Activated gamma-delta T cell treated with Interleukin-2 at 50 U/mL for 16 hours (primary cell): ENCODE results near the gene NCEH1.

ENCODE experiments used
- DNase-seq: peaks from one replicate; pipeline ENCODE4 v3.0.0-alpha.2; 2020

The NCEH1 gene

GRCh38 chr3:172643506-172644179 is 67.2 kb downstream of the NCEH1 start:
- no peak for DNase-seq

DNA sequence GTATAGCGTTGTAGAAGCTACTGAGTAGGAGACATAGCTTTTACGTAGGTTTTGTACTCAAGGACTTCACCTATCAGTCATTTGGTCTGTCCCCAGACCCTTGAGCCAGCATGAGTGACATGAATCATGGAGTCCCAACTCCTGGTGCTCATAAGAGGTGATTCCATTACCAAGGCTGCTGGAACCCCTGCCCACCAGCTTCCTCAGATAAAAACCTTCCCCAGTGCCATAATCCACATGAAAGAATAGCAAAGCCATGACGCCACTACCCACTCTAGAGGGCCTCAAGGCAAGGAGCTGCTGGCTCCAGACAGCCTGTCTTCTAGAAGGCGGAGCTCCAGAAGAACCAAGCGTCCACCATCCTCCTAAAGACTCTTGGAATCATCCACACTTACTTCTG is 69.6 kb downstream of the NCEH1 start:
- no peak for DNase-seq

GRCh38 chr3:172640751-172641150 is 70.1 kb downstream of the NCEH1 start:
- DNase-seq = no peak

DNA sequence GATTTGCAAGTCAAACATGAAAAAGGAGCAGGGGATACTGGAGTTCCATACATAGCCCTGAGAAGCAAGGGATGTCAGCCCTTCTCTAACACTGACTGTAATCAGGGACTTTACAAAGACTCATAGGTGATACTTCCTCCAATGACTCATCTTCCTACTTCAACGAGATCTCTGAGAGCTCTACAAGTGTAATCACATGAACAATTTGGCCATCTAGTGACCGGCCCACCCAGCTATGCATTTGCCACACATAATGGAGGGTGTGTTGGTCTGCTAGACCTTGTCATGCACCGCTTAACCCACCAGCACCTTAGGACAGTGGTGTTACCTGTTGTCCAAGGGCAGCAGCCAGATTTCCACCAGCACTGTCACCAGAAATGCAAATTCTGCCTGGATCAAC is 75.3 kb downstream of the NCEH1 start:
- DNase-seq = no peak

DNA sequence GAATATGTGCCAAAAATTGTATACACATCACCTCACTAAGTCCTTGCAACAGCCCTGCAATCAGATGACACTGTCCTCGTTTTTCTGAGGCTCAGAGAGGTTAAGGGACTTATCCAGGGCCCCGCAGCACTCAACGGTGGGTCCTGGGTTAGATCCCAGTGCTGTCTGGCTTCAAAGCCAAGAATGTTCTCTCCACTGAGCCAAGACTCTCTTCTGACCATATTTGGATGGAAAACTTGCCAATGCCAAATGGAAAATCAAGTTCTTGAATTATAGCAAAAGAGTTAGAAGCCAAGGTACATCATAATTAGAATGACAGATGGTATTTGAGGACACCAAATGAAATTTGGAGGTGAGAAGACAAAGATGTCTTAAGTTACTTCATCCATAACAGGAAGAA is 75.9 kb downstream of the NCEH1 start:
- no peak for DNase-seq

- no peak for DNase-seq
Observed at GRCh38 chr3:172630316-172630715, 80.6 kb downstream of the NCEH1 start.

GRCh38 chr3:172629470-172629869 is 81.4 kb downstream of the NCEH1 start:
- DNase-seq = no peak

DNA sequence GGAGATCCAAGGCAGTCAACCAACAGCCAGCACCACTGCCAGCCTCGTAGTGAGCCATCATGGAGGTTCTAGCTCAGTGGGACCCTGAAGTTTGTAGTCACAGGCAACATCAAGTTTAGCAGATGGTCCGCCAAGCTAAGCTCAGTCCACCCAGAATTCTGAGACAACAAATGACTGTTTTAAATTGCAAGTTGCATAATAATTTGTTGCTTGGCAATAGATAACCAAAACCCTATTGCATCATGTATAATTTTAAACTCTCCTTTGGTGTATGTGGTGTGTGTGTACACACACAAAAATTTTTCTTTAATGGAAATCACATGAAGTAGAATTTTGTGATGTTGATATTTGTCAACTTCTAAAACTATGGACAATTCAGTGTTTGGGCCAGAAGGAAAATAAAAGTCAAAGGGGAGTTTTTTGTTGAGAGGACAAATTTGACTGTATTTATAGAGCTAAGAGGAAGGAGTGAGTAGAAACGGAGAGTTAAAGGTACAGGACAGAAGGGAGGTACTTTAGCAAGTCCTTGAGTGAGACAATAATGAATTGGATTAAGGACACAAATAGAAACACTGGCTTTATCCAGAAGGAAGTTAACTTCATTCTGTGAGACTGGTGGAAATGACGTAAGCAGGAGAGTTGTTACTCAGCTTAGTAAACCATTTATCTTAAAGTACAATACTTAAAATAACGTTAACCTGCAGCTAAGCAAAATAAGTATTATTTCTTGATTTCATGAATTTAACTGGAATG is 83.6 kb downstream of the NCEH1 start:
- DNase-seq = no peak

- DNase-seq = no peak
Observed at GRCh38 chr3:172626021-172626640, 84.7 kb downstream of the NCEH1 start.

DNA sequence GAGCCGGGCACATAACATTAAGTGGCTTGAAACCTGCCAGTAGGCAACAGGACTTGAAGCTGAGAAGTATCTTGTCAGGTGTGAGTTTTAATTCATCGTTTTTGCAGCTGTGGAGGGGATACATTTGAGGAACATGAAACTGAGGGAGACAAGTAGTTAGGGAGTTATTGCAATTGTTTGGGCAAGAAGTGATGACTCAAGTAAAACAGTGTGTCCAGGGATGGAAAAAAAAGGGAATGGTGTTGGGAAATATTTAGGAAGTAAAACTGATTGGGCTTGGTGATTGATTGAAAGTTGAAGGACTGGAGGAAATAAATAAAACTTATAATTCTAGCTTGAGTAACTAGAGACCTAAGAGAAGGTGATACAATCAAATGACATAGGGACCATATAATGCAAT is 85.5 kb downstream of the NCEH1 start:
- DNase-seq = no peak

DNA sequence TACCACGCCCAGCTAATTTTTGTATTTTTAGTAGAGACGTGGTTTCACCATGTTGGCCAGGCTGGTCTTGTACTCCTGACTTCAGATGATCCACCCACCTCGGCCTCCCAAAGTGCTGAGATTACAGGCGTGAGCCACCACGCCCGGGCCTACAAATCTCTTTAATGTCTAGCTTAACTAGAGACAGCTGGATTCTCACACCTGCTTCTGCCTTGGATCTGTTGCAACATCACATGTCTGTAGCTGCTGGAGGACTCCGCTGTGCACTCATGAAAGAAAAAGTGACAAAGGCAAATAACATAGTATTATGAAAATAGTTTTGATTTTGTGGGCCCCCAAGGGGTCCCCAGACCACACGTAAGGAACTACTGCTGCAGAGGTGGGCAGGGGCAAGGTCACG is 85.9 kb downstream of the NCEH1 start:
- DNase-seq = no peak

GRCh38 chr3:172622916-172623700 is 87.8 kb downstream of the NCEH1 start:
- DNase-seq = peak; percentile 39

DNA sequence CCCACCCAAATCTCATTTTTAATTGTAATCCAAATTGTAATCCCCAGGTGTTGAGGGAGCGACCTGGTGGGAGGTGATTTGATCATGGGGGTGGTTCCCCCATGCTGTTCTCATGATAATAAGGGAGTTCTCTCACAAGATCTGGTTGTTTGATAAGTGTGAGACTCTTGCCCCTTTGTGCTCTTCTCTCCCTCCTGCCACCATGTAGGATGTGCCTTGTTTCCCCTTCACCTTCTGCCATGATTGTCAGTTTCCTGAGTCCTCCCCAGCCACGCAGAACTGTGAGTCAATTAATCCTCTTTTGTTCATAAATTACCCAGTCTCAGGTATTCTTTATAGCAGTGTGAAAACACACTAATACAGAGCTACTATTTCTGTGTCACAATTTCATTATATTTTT is 88.7 kb downstream of the NCEH1 start:
- DNase-seq = no peak

GRCh38 chr3:172617976-172618375 is 92.9 kb downstream of the NCEH1 start:
- DNase-seq = no peak

GRCh38 chr3:172617013-172617706 is 93.7 kb downstream of the NCEH1 start:
- DNase-seq = no peak

DNA sequence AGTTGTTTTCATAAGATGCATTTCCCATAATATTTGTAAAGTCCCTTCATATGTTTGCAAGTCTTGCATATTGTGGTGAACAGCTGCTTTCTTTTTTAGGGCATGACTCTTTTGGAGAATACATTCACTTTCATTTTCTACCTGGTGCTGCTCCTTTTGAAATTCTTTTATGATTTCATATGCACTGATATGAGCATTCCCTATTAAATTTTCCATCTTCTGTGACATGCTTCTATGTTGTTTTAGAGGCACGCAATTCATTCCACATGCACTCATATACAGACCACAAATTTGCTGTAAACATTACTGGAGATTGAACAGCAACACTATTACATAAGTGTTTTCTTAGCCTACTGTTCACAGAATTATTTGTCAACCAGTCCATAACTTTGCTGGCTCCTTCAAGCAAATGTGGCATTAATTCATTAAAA is 94.8 kb downstream of the NCEH1 start:
- DNase-seq = no peak

DNA sequence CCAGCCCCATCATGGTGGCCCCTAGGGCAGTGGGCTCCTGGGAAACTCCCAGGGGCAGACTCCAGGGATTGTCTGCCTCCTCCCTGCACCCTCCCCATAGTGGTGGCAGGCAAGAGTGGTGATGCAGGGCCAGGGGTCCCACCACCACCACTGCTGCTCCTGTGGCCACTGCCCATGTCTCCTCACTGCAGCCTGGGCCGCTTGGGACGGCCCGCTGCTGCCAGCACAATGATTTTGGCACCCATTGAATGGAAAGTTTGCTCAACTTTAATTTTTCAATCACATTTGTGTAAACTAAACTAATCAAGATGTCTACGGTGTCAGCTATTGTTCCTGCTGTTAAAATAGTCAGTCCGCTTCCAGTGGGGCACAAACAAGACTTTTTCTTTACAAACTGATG is 95.6 kb downstream of the NCEH1 start:
- DNase-seq = no peak

GRCh38 chr3:172614340-172615274 is 96.3 kb downstream of the NCEH1 start:
- no peak for DNase-seq

GRCh38 chr3:172613845-172614244 is 97.0 kb downstream of the NCEH1 start:
- DNase-seq = no peak

GRCh38 chr3:172612871-172613678 is 97.8 kb downstream of the NCEH1 start:
- no peak for DNase-seq

- no peak for DNase-seq
Observed at GRCh38 chr3:172609750-172610149, 101.1 kb downstream of the NCEH1 start.
